ENCODE data around the gene IPMK.

Gene IPMK

GRCh38 chr10:58153751-58154150 lies 113.9 kb downstream of the IPMK start:
- no peak for DNase-seq (ENCODE audit: low spot score)

- DNase-seq (ENCODE audit: low spot score) = peak; percentile 10
Observed at GRCh38 chr10:58152673-58153263, 114.9 kb downstream of the IPMK start.

GRCh38 chr10:58150290-58150689 lies 117.4 kb downstream of the IPMK start:
- DNase-seq (ENCODE audit: low spot score) = no peak

GRCh38 chr10:58143944-58144343 lies 123.8 kb downstream of the IPMK start:
- DNase-seq (ENCODE audit: low spot score) = no peak

Measured in hematopoietic multipotent progenitor cell treated with erythropoietin and hydrocortisone succinate and interleukin-3 and kit ligand, for 15 days (in vitro differentiated cells).